ENCODE results near the gene TRIO.

TRIO gene

DNA sequence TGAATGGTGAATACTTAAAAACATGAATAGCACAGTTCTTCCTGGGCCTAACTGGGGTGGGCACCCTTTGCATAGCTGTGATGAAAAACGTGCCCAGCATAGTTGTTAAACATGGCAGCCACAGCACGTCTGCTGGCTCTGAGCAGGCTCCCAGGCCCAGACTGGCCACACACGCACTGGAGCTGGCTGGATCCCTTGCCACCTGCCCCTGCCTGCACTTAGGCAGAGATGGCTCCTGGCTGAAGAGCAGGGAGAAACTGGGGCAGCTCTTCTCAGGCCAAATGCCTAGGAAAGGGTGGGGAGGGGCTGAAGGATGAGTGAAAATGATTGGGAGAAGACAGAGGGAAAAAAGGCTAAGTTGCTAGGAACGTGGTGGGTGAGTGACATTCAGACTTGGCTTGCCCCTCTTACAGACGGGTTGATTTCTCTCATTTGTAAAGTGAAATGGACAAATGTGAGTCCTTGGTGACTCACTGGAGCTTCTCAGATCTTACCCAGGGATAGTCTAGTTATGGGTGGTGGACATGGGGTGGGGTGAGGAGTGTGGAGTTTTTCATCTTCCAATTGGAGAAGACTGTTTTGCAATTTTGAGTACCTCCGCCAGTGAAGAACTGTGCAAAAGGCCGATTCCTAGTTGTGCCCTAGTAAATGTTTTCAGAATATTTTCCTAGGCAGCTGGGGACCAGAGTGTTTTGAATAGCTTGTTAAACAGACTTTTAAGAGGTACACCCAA, 42.4 kb downstream of the TRIO start:
- FAIRE-seq (peak; percentile 91), DNase-seq (ENCODE audit: insufficient read length, low spot score) (no peak)
- TF ChIP-seq POLR2A (IDR thresholded peaks at IDR 0.05; ENCODE audit: low read depth, low read length): peak; percentile 3; the same call in 1 of the 2 replicates

DNA sequence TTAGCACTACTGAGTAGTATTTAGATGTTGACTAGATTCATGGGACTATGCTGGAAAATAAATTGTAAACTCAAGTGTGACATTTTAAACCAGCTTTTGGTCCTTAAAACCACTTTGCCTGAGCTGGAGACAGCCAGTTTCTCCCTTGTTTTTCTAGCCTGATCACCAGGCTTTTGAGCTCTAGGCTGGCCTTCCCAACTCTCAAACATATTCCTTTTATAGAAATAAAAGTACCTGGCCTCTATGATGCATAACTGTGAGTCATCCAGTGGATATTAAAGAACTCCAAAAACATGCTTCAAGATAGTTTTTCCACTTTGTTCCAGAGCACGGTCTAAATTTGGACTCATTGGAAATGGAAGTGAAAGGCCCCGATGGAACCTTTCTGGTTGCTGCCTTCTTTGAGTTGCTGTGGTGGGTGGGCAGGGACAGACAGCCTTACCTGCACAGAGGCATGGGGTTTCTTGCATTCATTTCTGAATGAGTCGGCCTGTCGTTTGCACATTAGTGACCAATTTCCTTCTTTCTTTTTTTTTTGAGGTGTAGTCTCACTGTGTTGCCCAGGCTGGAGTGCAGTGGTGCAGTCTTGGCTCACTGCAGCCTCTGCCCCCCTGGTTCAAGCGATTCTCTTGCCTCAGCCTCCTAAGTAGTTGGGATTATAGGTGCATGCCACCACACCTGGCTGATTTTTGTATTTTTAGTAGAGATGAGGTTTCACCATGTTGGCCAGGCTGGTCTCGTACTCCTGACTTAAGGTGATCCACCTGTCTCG, 43.1 kb downstream of the TRIO start:
- no peak for TF ChIP-seq POLR2A (IDR thresholded peaks at IDR 0.05; ENCODE audit: low read depth, low read length)
- DNase-seq (ENCODE audit: insufficient read length, low spot score): no peak
- FAIRE-seq: peak; percentile 38

DNA sequence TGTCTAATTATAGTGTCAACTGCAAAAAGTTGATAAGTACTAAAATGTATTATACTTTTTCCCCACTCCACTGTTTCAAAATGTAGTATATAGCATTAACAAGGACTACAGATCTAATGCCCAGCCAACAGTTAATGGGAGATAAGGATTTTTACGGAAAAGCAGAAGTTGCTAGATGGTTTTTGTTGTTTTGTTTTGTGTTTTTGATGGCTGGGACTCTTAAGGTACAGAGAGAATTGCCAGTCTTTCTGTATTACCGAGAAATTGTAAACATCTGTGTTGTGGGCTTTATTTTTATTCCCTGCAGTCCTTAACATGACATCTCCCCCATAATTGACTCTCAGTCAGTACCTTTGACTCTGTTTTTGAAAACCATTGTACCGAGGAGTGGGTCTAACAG, 44.0 kb downstream of the TRIO start:
- DNase-seq (ENCODE audit: insufficient read length, low spot score): no peak
- no peak for FAIRE-seq
- no peak for TF ChIP-seq POLR2A (IDR thresholded peaks at IDR 0.05; ENCODE audit: low read depth, low read length)

DNA sequence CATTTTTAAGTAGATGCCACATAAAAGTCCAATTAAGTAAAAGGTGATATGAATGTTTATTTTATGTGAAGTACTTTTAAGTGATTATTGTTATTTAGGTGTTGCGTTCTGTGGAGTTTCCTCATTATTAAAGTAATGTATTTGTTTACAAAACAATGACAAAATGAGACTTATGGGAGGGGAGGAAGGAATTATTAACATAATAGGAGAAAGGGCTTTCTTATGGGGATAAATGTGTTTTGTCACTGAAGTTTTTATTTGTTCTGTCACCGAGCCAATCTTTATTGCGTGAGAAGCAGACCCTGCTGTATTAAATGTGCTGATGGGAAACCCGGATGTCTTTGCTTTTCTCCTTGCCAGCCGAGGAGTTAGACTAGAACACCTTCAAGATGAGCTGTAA, 44.5 kb downstream of the TRIO start:
- no peak for TF ChIP-seq POLR2A (IDR thresholded peaks at IDR 0.05; ENCODE audit: low read depth, low read length)
- FAIRE-seq (peak; percentile 6), DNase-seq (ENCODE audit: insufficient read length, low spot score) (no peak)

DNA sequence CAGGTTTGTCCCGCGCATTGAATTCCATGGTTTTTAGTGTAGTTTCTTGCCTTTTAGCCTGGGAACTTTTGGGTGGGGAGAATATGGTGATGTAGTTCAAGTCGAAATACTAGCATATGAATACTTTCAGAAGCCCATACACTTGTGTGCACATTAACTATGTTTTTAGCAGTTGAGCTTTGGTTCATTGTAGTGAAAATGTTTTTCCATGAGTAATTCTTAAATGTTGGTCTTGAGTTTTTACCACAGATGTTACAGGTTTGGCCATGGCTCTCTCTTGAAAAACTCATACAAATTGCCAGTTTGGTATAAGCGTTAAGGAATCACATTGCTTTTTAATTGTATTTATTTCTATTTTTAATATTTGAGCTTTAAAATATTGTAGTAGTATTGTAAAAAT, 45.6 kb downstream of the TRIO start:
- TF ChIP-seq POLR2A (IDR thresholded peaks at IDR 0.05; ENCODE audit: low read depth, low read length): no peak
- DNase-seq (ENCODE audit: insufficient read length, low spot score) (no peak), FAIRE-seq (no peak)

DNA sequence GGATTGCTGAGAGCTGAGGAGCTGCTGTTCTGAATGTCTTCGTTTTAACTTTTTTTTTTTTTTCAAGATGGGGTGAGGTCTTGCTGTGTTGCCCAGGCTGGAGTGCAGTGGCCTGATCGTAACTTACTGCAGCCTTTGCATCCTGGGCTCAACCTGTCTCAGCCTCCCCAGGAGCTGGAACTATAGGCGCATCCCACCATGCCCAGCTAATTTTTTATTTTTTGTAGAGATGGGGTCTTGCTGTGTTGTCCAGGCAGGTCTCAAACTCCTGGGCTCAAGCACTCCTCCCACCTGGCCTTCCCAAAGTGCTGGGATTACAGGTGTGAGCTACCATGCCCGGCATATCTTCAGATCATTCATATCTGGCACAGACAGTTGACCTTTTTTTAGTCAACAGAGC, 46.5 kb downstream of the TRIO start:
- DNase-seq (ENCODE audit: insufficient read length, low spot score) (no peak), FAIRE-seq (no peak)
- TF ChIP-seq POLR2A (IDR thresholded peaks at IDR 0.05; ENCODE audit: low read depth, low read length): no peak

DNA sequence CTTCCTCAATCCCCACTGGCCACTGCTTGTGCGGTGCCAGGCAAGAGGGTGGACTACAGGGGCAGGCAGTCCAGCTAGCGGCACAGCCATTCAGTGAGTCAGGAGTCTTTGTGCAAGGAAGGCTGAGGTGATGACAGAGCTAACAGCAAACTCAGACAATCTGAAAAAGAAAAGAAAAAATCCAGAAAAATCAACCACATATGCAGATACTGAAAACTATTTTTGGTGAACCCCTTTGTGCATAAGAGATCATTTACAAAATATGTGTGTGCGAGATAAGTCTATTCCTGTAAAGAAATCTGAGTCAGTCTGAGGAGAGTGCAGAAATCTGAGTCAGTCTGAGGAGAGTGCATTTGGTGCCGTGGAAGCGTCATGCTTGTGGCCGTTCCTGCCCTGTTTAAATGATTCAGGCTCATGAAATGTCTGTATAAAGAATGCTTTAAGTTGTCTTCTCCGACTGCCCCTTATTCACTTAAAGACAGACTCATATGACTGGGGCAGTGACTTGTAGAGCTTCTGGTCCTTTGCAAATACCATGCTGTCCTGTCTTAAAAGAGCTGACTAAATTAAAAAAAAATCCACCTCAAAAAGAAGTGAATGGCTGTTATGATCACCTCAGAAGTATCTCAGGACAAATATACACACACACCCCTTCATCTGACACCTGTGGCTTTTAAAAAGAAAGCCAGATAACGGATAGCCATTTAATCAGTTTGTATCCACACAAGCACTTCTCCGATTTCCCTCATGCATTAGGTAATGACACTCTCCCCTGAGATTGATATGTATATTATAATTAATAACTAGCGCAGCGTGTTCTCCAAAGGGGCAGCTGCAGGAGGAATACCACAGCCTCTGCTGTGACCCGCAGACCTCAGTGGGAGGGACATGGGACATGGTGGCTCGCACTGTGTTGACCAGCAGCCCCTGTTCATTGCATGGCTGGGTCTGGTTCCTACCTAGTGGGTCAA, 47.3 kb downstream of the TRIO start:
- peak; percentile 99 for FAIRE-seq
- DNase-seq (ENCODE audit: insufficient read length, low spot score): peak; percentile 30
- TF ChIP-seq POLR2A (IDR thresholded peaks at IDR 0.05; ENCODE audit: low read depth, low read length): no peak

DNA sequence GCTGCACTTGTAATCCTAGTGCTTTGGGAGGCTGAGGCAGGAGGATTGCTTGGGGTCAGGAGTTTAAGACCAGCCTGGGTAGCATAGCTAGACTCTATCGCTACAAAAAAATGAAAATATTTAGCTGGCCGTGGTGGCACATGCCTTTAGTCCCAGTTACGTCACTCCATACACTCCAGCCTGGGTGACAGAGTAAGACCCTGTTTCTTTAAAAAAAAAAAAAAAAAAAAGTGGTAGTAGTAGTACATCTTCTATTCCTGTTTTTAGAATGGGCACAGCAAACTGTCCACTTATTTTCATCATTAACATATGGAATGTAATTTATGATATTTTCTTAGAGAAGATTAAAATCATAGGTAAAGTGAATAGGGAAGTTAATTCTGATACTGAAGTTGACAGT, 48.2 kb downstream of the TRIO start:
- no peak for DNase-seq (ENCODE audit: insufficient read length, low spot score)
- no peak for TF ChIP-seq POLR2A (IDR thresholded peaks at IDR 0.05; ENCODE audit: low read depth, low read length)
- no peak for FAIRE-seq

DNA sequence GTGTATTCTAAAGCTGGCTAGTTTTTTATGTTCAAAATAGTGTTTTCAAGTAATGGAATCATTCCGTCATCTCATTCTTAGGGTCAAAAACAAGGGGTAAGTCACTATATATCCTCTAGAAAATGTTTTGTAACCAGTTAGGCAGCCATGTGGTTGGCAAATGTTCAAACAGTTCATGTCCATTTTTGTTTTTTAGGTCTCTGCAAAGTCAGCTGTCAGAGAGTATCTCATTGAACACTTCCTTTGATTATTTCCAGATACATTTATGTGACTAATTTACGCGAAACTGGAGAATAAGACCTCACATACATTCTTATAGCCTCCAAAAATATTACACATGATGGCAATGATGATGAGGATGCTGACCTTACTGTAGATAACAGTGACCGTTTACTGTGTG, 50.4 kb downstream of the TRIO start:
- peak; percentile 73 for FAIRE-seq
- no peak for DNase-seq (ENCODE audit: insufficient read length, low spot score)
- TF ChIP-seq POLR2A (IDR thresholded peaks at IDR 0.05; ENCODE audit: low read depth, low read length): no peak

DNA sequence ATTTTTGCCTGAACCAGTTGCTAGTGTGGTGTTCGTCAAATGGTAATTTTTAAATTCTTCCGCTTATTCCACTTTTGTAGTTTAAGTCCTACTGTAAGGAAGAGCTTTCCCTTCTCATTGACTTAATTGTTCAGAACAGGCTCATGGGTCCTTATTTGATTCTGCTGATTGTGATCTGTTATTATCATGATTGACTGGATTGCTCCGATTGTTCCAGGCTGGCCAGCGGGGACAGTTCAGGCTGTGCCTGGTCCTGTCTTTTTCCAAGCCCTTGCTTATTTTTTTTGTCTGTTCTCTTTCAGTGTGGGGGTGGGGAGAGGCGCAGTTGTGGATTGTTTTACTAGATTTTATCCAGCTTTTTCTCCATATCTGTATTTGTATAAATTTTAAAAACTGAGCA, 52.4 kb downstream of the TRIO start:
- DNase-seq (ENCODE audit: insufficient read length, low spot score): no peak
- no peak for FAIRE-seq
- no peak for TF ChIP-seq POLR2A (IDR thresholded peaks at IDR 0.05; ENCODE audit: low read depth, low read length)

DNA sequence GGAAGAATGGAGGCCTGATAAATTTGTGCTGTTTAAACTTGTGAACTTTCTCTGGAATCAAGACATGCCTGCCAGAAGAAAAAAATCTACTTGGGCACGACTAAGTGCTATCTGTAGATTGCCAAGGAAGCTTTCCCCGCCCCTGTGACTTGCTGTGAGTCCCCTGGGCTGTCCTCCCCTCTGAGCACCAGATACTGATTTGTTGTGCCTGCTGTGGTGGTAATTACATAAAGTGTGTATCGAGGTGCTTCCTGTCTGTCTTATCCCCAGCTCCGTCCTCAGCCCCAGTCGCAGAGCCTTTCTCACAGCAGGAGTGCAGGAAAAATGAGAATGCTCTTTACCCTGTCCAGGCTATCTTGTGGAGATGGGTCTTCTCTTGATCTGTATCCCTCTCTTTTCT, 53.9 kb downstream of the TRIO start:
- DNase-seq (ENCODE audit: insufficient read length, low spot score): no peak
- no peak for TF ChIP-seq POLR2A (IDR thresholded peaks at IDR 0.05; ENCODE audit: low read depth, low read length)
- no peak for FAIRE-seq

DNA sequence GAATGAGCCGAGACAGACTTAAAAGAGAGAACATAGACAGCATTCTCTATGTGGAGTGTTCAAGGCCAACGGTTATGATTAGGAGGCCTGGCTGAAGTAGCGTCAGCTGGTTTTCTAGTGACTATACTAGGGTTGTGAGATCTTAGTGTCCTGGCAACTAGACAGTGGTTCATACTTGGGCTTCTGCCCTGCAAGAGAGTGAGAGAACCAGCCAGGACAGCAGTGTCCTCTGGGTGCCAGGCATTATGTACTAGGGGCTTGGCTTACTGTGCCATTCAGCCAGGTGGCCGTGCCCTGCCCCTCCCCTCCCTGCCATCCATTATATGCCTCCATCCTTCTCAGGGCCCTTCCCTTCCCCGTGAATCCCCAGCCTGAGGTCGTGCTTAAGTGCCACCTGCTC, 56.8 kb downstream of the TRIO start:
- no peak for FAIRE-seq
- TF ChIP-seq POLR2A (IDR thresholded peaks at IDR 0.05; ENCODE audit: low read depth, low read length): no peak
- DNase-seq (ENCODE audit: insufficient read length, low spot score): no peak

DNA sequence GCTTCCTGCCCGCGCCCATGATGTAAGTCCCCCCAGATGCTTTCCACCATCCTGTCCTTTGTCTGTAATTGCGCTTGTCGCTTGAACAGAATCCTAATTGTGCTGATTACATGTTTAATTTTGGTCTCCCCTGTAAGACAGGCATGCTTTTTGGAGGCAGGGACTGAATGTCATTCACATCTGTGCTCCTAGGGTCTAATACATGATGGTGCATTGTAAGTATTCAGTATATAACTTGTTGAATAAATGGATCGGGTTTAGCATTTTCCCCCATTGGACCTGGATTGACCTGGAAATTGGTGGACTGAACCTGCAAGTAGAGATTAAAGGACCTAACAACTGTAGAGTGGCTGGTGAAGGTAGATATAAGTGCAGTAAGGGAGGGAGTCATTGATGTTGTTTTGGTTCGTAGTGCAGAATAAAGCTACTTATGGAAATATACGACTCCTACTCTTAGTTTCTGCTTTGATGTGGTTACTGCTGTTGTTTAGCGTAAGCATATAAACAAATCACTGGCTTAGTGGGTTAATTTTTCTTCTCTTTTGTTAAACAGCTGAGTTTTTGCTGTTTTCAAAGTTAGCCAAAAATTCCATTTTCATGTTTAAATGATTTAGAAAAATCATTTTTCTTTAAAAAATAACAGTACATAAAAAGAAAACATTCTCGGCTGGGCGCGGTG, 57.3 kb downstream of the TRIO start:
- FAIRE-seq (no peak), DNase-seq (ENCODE audit: insufficient read length, low spot score) (no peak)
- TF ChIP-seq POLR2A (IDR thresholded peaks at IDR 0.05; ENCODE audit: low read depth, low read length): no peak
